ENCODE measurements around the gene DAB2IP. TPM values are rescaled to one million over a fixed set of nuclear protein-coding genes. Genes with fewer than 3 reads are reported as not detected.

The DAB2IP gene
- total and polyA plus RNA-seq, 2 experiments from 2014 or later = 8.9 to 42.8 TPM

DNA sequence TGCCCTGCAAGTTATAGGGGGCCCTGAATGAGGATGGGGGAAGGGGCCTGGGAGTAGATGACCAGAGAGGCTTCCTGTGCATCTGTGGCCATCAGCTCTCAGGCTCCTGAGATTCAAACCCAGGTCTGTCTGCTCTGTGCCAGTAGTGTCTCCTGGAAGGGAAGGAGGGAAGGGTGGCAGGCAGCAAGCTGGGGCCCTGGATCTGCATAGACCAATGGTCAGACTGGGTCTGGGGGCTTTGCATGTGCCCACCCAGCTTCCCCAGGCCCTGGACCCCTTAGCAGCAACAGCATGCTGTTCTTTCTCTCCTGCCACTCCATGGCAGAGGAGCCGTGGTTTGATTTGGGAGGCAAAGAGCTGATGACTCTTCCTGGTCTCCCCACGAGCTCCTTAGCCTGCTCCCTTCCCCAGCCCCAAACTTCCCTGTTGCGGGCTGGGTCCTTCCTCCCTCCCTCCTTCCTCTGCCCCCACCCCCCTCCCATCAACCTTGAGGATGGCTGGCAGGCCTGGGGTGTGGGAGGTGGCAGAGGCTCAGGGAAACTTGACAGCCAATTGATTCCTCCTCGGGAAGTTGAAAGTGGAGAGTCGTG, 31.6 kb downstream of the DAB2IP start:
- no peak overlapping the region for H3K4me2 ChIP-seq
- H3F3A ChIP-seq (replicated peaks; ENCODE audit: low read depth) = no peaks in the 10 kb centered on the region
- no peaks in the 10 kb centered on the region for H3K9me2 ChIP-seq (ENCODE audit: insufficient read depth)
- Mint-ChIP-seq H3K9me3 (no peaks in the 10 kb centered on the region; the same call in 2 of the 3 replicates), H3K4me1 (peaks cover 20% of the 10 kb centered on the region), H3K27me3 (ENCODE audit: insufficient read depth, low read depth, poor library complexity) (peaks cover 5% of the 10 kb centered on the region), H3K4me3 (no peak overlapping the region), H3K27ac (no peak overlapping the region), H3K36me3 (ENCODE audit: low read depth) (peaks cover 11% of the 10 kb centered on the region; the same call in 2 of the 3 replicates)
- H3K79me2 ChIP-seq (replicated peaks; ENCODE audit: insufficient read depth) = peaks cover 2% of the 10 kb centered on the region; the same call in 1 of the 2 replicates
- ATAC-seq (no peak), DNase-seq (ENCODE audit: low spot score) (no peak)
- TF ChIP-seq NANOG (IDR thresholded peaks at IDR 0.05; ENCODE audit: borderline replicate concordance) (no peak), POLR2AphosphoS5 (IDR thresholded peaks at IDR 0.05; ENCODE audit: low read depth) (no peak), ZNF114 (CRISPR knock-in tag; IDR thresholded peaks at IDR 0.05) (no peak), STAT1 (IDR thresholded peaks at IDR 0.05; ENCODE audit: unreplicated experiment) (no peak), JUNB (IDR thresholded peaks at IDR 0.05; ENCODE audit: unreplicated experiment) (no peak), EZH2 (IDR thresholded peaks at IDR 0.05; ENCODE audit: low read depth, unreplicated experiment) (no peak)
- TF ChIP-seq, protein P1, sequence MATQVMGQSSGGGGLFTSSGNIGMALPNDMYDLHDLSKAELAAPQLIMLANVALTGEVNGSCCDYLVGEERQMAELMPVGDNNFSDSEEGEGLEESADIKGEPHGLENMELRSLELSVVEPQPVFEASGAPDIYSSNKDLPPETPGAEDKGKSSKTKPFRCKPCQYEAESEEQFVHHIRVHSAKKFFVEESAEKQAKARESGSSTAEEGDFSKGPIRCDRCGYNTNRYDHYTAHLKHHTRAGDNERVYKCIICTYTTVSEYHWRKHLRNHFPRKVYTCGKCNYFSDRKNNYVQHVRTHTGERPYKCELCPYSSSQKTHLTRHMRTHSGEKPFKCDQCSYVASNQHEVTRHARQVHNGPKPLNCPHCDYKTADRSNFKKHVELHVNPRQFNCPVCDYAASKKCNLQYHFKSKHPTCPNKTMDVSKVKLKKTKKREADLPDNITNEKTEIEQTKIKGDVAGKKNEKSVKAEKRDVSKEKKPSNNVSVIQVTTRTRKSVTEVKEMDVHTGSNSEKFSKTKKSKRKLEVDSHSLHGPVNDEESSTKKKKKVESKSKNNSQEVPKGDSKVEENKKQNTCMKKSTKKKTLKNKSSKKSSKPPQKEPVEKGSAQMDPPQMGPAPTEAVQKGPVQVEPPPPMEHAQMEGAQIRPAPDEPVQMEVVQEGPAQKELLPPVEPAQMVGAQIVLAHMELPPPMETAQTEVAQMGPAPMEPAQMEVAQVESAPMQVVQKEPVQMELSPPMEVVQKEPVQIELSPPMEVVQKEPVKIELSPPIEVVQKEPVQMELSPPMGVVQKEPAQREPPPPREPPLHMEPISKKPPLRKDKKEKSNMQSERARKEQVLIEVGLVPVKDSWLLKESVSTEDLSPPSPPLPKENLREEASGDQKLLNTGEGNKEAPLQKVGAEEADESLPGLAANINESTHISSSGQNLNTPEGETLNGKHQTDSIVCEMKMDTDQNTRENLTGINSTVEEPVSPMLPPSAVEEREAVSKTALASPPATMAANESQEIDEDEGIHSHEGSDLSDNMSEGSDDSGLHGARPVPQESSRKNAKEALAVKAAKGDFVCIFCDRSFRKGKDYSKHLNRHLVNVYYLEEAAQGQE (IDR thresholded peaks at IDR 0.05; ENCODE audit: unreplicated experiment) = no peak
- TF ChIP-seq, protein P2, sequence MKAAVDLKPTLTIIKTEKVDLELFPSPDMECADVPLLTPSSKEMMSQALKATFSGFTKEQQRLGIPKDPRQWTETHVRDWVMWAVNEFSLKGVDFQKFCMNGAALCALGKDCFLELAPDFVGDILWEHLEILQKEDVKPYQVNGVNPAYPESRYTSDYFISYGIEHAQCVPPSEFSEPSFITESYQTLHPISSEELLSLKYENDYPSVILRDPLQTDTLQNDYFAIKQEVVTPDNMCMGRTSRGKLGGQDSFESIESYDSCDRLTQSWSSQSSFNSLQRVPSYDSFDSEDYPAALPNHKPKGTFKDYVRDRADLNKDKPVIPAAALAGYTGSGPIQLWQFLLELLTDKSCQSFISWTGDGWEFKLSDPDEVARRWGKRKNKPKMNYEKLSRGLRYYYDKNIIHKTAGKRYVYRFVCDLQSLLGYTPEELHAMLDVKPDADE (IDR thresholded peaks at IDR 0.05) = no peak
- H4K20me1 ChIP-seq (replicated peaks; ENCODE audit: insufficient read depth) = peaks cover 12% of the 10 kb centered on the region
- H3K27me3 ChIP-seq (ENCODE audit: insufficient read depth) = no peaks in the 10 kb centered on the region
- no peaks in the 10 kb centered on the region for H3K36me3 ChIP-seq (ENCODE audit: insufficient read depth)
- no peak overlapping the region for H3K4me3 ChIP-seq
- H3K4me1 ChIP-seq (ENCODE audit: insufficient read depth) = peaks cover 6% of the 10 kb centered on the region; the same call in 1 of the 2 replicates
- no peak overlapping the region for H3K27ac ChIP-seq (ENCODE audit: low read depth)
- no peak overlapping the region for H2AFZ ChIP-seq

DNA sequence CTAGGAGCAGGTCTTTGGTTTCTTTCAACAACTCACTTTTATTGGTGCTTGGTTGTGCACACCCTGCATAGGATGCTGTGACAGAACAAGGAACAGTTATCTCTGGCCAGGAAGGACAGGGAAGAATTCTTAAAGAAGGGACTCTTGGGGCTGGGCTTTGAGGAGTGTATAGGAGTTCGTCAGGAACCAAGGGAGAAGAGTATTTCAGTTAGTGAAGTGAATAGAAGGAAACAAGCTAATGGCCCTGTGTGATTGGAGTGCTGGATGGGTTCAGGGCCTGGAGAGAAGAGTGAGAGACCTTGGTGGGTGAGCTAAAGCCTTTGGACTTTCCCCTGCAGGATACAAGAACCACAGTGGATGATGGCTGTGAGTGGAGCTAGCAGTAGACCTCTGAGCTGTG, 32.2 kb downstream of the DAB2IP start:
- H3K4me1 Mint-ChIP-seq = peaks cover 23% of the 10 kb centered on the region
- Histone ChIP-seq H3K4me2 (no peak overlapping the region), H2AFZ (no peak overlapping the region), H3K4me3 (no peak overlapping the region), H3K27me3 (ENCODE audit: insufficient read depth) (no peaks in the 10 kb centered on the region), H4K20me1 (replicated peaks; ENCODE audit: insufficient read depth) (peaks cover 9% of the 10 kb centered on the region), H3K79me2 (replicated peaks; ENCODE audit: insufficient read depth) (no peaks in the 10 kb centered on the region), H3K9me2 (ENCODE audit: insufficient read depth) (no peaks in the 10 kb centered on the region), H3K27ac (ENCODE audit: low read depth) (no peak overlapping the region), H3K36me3 (ENCODE audit: insufficient read depth) (no peaks in the 10 kb centered on the region), H3F3A (replicated peaks; ENCODE audit: low read depth) (no peaks in the 10 kb centered on the region), H3K4me1 (ENCODE audit: insufficient read depth) (peaks cover 6% of the 10 kb centered on the region; the same call in 1 of the 2 replicates)
- peaks cover 11% of the 10 kb centered on the region; the same call in 2 of the 3 replicates for H3K36me3 Mint-ChIP-seq (ENCODE audit: low read depth)
- H3K27ac Mint-ChIP-seq = no peak overlapping the region
- no peak overlapping the region for H3K4me3 Mint-ChIP-seq
- no peak for DNase-seq (ENCODE audit: low spot score)
- peaks cover 5% of the 10 kb centered on the region for H3K27me3 Mint-ChIP-seq (ENCODE audit: insufficient read depth, low read depth, poor library complexity)
- H3K9me3 Mint-ChIP-seq = no peaks in the 10 kb centered on the region; the same call in 2 of the 3 replicates
- ATAC-seq = no peak
- TF ChIP-seq, protein P3, sequence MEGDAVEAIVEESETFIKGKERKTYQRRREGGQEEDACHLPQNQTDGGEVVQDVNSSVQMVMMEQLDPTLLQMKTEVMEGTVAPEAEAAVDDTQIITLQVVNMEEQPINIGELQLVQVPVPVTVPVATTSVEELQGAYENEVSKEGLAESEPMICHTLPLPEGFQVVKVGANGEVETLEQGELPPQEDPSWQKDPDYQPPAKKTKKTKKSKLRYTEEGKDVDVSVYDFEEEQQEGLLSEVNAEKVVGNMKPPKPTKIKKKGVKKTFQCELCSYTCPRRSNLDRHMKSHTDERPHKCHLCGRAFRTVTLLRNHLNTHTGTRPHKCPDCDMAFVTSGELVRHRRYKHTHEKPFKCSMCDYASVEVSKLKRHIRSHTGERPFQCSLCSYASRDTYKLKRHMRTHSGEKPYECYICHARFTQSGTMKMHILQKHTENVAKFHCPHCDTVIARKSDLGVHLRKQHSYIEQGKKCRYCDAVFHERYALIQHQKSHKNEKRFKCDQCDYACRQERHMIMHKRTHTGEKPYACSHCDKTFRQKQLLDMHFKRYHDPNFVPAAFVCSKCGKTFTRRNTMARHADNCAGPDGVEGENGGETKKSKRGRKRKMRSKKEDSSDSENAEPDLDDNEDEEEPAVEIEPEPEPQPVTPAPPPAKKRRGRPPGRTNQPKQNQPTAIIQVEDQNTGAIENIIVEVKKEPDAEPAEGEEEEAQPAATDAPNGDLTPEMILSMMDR (conservative IDR thresholded peaks at IDR 0.05; ENCODE audit: low read depth in 2 of 2) = no peak
- TF ChIP-seq CREB1 (CRISPR knock-in tag; IDR thresholded peaks at IDR 0.05; ENCODE audit: low read depth) = no peak
- TF ChIP-seq, protein P2 (IDR thresholded peaks at IDR 0.05) = no peak

All from GM23338 (cell line).